Measurements from ENCODE around the gene FASTKD2.

DNA sequence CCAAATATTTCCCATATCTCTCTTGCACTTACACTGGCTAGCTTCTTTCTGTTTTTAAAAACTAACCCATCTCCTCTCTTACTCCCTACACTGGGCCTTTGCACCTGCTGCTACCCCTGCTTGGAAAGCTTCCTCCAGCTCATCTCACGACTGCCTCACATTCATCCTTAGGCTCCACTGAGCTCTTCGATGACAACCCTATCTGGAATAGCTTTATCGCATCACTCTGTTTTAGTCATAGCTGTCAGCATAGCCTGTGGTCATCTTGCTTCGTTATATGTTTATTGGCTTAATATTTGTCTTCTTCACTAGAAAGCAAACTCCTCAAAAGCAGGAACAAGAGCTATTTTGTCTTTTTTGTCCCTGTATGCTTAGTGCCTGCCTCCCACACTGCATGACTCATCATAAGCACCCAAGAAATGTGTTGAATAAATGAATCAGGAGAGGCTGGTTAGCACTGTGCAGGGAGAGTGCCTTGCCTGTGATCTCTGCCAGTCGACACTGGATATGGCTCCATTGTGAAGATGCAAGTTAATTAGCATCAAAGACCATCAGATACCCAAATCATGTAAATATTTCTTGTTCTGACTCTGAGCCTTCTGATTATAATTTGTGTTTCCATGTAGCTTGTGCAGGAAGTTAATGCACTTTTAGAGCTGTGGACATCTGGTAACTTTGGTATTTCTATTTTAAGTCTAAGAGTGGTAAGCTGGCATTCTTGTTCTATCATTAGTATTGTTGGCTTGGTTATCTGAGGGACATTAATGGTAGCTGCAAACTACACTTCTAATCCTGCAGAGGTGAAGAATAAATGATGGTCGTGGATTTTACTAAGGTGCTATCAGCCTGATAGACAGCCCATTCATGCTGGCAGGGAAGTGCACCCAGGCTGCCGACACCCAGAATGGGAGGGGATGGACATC lies 36.9 kb upstream of the FASTKD2 start:
- TF ChIP-seq POLR2A (IDR thresholded peaks at IDR 0.05) (no peak), CTCF (IDR thresholded peaks at IDR 0.05) (no peak), POLR2AphosphoS5 (IDR thresholded peaks at IDR 0.05; ENCODE audit: insufficient read depth in 1 of 2, low read depth in 1 of 2) (no peak)
